Endothelial cell of umbilical vein (primary cell): ENCODE data around the gene APP. TPM values are rescaled to one million over a fixed set of nuclear protein-coding genes. Genes with fewer than 3 reads are reported as not detected.

ENCODE experiments used
- BruUV-seq: library from RNA; stranded (reverse); fragments of 400-500 nt; replicated peaks from 2 replicates; lab custom pipeline; 2021; lab: Mats Ljungman, UMichigan
- CTCF ChIA-PET: fragments of 300-600, 350-600 bp; sonication (Branson Sonifier 250); formaldehyde crosslinking; loops from one replicate; lab custom pipeline; 2021; ENCODE audit warnings: antibody characterized with exemption, inconsistent platforms; lab: Charles Lee
- POLR2A ChIA-PET: fragments of 300-600, 350-600 bp; sonication (Branson Sonifier 250); formaldehyde crosslinking; loops from one replicate; lab custom pipeline; 2021; ENCODE audit warnings: antibody characterized with exemption, inconsistent platforms; lab: Charles Lee
- DNase-seq: peaks from one replicate; pipeline ENCODE4 v3.0.0-alpha.2; 2011; ENCODE audit warnings: low read depth, low spot score
- FAIRE-seq: peaks from 2 replicates; lab custom pipeline; 2011; peaks lifted over from hg19 to GRCh38; lab: Jason Lieb, UNC
- H2AFZ ChIP-seq: 2 replicates; pipeline ENCODE4 v1.6.0; 2012; ENCODE audit warnings: low read depth, low read length, control low read depth, inconsistent platforms
- H3K27ac ChIP-seq: 2 replicates; pipeline ENCODE4 v1.5.1; 2011; ENCODE audit warnings: low read depth, mild to moderate bottlenecking, control low read depth, low read length, moderate library complexity; ENCODE audit not compliant: insufficient read depth
- H3K27me3 ChIP-seq, 2 experiments: 2 replicates each; pipeline versions ENCODE4 v1.6.0 to v1.6.1; 2011; ENCODE audit warnings: low read length in 2 of 2, mixed read lengths in 1 of 2; ENCODE audit not compliant: control insufficient read depth in 2 of 2, insufficient read depth in 2 of 2
- H3K36me3 ChIP-seq, 2 experiments: 2 replicates in 1 of 2; 3 replicates in 1 of 2; pipeline ENCODE4 v1.5.1; 2011; ENCODE audit warnings: low read length in 2 of 2, mild to moderate bottlenecking in 1 of 2, moderate library complexity in 1 of 2; ENCODE audit not compliant: control insufficient read depth in 2 of 2, insufficient read depth in 2 of 2; ENCODE audit errors: extremely low read depth in 1 of 2
- H3K4me1 ChIP-seq: 3 replicates; pipeline ENCODE4 v1.5.1; 2011; ENCODE audit warnings: mild to moderate bottlenecking, low read length; ENCODE audit not compliant: control insufficient read depth, insufficient read depth; ENCODE audit errors: extremely low read depth
- H3K4me2 ChIP-seq: 2 replicates; pipeline ENCODE4 v1.6.1; 2011; ENCODE audit warnings: low read length, control low read depth, mixed read lengths; ENCODE audit not compliant: insufficient read depth
- H3K4me3 ChIP-seq, 3 experiments: fragments of 200-600 bp in 1 of 3; sonication (generic), shearing (Covaris generic) in 1 of 3; replicated peaks in 1 of 3; 2 replicates each; pipeline ENCODE4 v1.5.1; 2011 to 2016; ENCODE audit warnings: control low read depth in 3 of 3, low read length in 3 of 3, mild to moderate bottlenecking in 2 of 3, inconsistent platforms in 1 of 3, low read depth in 1 of 3, moderate library complexity in 1 of 3; ENCODE audit not compliant: insufficient read depth in 1 of 3
- H3K79me2 ChIP-seq: 2 replicates; pipeline ENCODE4 v1.6.0; 2012; ENCODE audit warnings: low read length, inconsistent platforms; ENCODE audit not compliant: control insufficient read depth, insufficient read depth
- H3K9ac ChIP-seq: replicated peaks from 2 replicates; pipeline ENCODE3; 2011; ENCODE audit warnings: low read length, control low read depth; ENCODE audit not compliant: insufficient read depth; ENCODE audit errors: extremely low read depth
- H3K9me1 ChIP-seq: replicated peaks from 3 replicates; pipeline ENCODE4 v1.6.0; 2011; ENCODE audit warnings: mild to moderate bottlenecking, low read length; ENCODE audit not compliant: control insufficient read depth, insufficient read depth; ENCODE audit errors: extremely low read depth
- H3K9me3 ChIP-seq: replicated peaks from 2 replicates; pipeline ENCODE4 v1.5.1; 2012; ENCODE audit warnings: low read length, inconsistent platforms; ENCODE audit not compliant: control insufficient read depth, insufficient read depth
- H4K20me1 ChIP-seq: replicated peaks from 2 replicates; pipeline ENCODE3; 2011; ENCODE audit warnings: mild to moderate bottlenecking, low read length; ENCODE audit not compliant: control insufficient read depth, insufficient read depth; ENCODE audit errors: extremely low read depth
- CTCF ChIP-seq, 2 donors: IDR thresholded peaks; 1 replicate in 1 of 2; 2 replicates in 1 of 2; pipeline ENCODE4 v1.5.1; 2011; ENCODE audit warnings: low read length in 2 of 2, mild to moderate bottlenecking in 2 of 2, moderate library complexity in 2 of 2, control low read depth in 1 of 2, inconsistent platforms in 1 of 2, low read depth in 1 of 2; ENCODE audit not compliant: insufficient read depth in 1 of 2; ENCODE audit errors: extremely low read depth in 1 of 2
- EZH2 ChIP-seq: IDR thresholded peaks from 2 replicates; pipeline ENCODE4 v1.6.1; 2012; ENCODE audit warnings: borderline replicate concordance, low read depth, mild to moderate bottlenecking, moderate library complexity, low read length, inconsistent platforms; ENCODE audit not compliant: severe bottlenecking
- FOS ChIP-seq: IDR thresholded peaks from 2 replicates; pipeline ENCODE4 v1.6.1; 2011; ENCODE audit warnings: mild to moderate bottlenecking, low read length, moderate library complexity, borderline replicate concordance; ENCODE audit not compliant: insufficient read depth
- GATA2 ChIP-seq: IDR thresholded peaks from 2 replicates; pipeline ENCODE4 v1.7.0; 2011; ENCODE audit warnings: low read depth, mild to moderate bottlenecking, moderate library complexity, mixed read lengths, low read length; ENCODE audit not compliant: insufficient read length, insufficient read depth
- JUN ChIP-seq: IDR thresholded peaks from 2 replicates; pipeline ENCODE4 v1.6.1; 2011; ENCODE audit warnings: borderline replicate concordance, low read depth; ENCODE audit not compliant: insufficient read length, insufficient read depth
- MYC ChIP-seq: IDR thresholded peaks from one replicate; pipeline ENCODE4 v1.6.1; 2011; ENCODE audit warnings: mild to moderate bottlenecking, low read depth, low read length
- POLR2A ChIP-seq: IDR thresholded peaks from 2 replicates; pipeline ENCODE4 v1.6.1; 2012; ENCODE audit warnings: low read depth, mild to moderate bottlenecking, control low read depth, low read length
- POLR2AphosphoS5 ChIP-seq: IDR thresholded peaks from 2 replicates; pipeline ENCODE4 v1.6.1; 2012; ENCODE audit warnings: low read depth, mild to moderate bottlenecking, control low read depth, low read length, moderate library complexity; ENCODE audit not compliant: insufficient read depth
- dilution Hi-C: fragments of 300-500 bp; cut with MboI; formaldehyde crosslinking; loops from one replicate; pipeline ENCODE4 v1.15.0; 2019; ENCODE audit warnings: low sequenced_read_pairs; ENCODE audit not compliant: extremely low pct_ligation_motif_present
- intact Hi-C: fragments of 100-400 bp; cut with micrococcal nuclease; formaldehyde crosslinking; loops from one replicate; pipeline ENCODE4 v1.10.0; 2022
- polyA plus RNA-seq, 4 experiments: library from polyadenylated mRNA; depleted of rRNA in 3 of 4; stranded (reverse) in 3 of 4; unstranded in 1 of 4; fragments of >200 nt; gene quantifications; 2 replicates each; pipeline versions ENCODE4 v1.2.1 to v1.2.3, GENCODE V29; 2011 to 2012; ENCODE audit warnings: missing spikeins in 1 of 4
- total RNA-seq: library from RNA; stranded (reverse); gene quantifications from 2 replicates; pipeline ENCODE4 v1.2.3, GENCODE V29; 2021
- TF ChIP-seq, protein P1 (sequence below): IDR thresholded peaks from 2 replicates; pipeline ENCODE4 v1.6.1; 2011; ENCODE audit not compliant: insufficient read depth, insufficient read length

Gene APP
- total and polyA plus RNA-seq, 2 donors (not counting 3 experiments of a cell fraction or from before 2014, with no cell fraction given) = 914 to 928 TPM

- BruUV-seq = no TSS peak
- dilution Hi-C loops = no loop called here
- H3K4me1 ChIP-seq = peaks cover 60% of the 10 kb centered on the region
- H3K27me3 ChIP-seq = no peaks in the 10 kb centered on the region
- H2AFZ ChIP-seq = no peak overlapping the region
- no peak overlapping the region for H3K4me2 ChIP-seq
- peaks cover 8% of the 10 kb centered on the region for H4K20me1 ChIP-seq
- no peak overlapping the region for H3K27ac ChIP-seq
- H3K36me3 ChIP-seq = no peaks in the 10 kb centered on the region
- no peak for FAIRE-seq
- no peak for DNase-seq
- intact Hi-C loops = no loop called here
- no peaks in the 10 kb centered on the region for H3K9me1 ChIP-seq
- POLR2A ChIA-PET = no interaction called here
- TF ChIP-seq CTCF (IDR thresholded peaks at IDR 0.05; ENCODE audit: extremely low read depth in 1 of 2, insufficient read depth in 1 of 2, low read depth in 1 of 2, low read length in 2 of 2) = no peak
- peaks cover 96% of the 10 kb centered on the region for H3K79me2 ChIP-seq
- no peaks in the 10 kb centered on the region for H3K9me3 ChIP-seq
- CTCF ChIA-PET = interaction anchor here (1.2 to 2.7 kb wide), 3 partner anchors 9 to 230 kb away, joined by 3 to 11 read pairs (median 3); no protein-coding TSS in a partner anchor
- no peak overlapping the region for H3K4me3 ChIP-seq
- no peak overlapping the region for H3K9ac ChIP-seq
These were observed 44.4 kb downstream of the APP start for GRCh38 chr21:26126168-26126553.

DNA sequence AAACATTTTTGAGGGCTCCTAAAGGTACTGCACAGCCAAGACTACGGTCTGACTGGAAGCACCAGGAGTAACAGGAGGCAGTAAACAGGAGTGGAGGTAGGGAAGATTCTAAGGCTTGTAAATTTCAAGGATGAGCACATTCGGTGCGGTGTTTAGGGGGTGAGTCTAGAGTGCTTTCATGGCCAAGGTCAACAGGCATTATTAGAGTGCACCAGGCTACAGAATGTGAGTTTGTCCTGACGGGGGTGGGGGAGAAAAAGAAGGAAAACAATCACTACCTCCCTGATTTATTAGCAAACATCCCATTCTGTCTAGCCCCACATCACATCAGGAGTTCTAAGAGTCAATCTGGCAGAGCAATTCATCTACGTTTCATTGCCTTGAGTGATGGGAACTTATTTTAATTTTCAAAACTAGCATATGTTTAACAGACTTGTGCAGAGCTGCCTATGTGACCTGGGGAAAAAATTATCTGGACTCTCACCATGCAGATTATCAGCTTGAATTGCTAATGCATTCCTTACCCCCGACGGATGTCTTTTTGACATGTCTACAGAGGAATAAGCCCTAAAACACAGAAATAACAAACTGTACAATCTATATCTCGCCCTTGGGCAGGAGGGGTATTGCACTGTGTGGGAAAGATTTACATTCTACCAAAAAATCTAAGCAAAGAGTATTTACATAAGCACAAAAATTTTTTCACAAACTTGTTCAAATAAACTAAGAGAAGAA lies 45.0 kb downstream of the APP start:
- ChIA-PET POLR2A (no interaction called here), CTCF (interaction anchor here (1.0 to 2.7 kb wide), 6 partner anchors 8 to 230 kb away, joined by 3 to 11 read pairs (median 3); no protein-coding TSS in a partner anchor)
- H3K4me3 ChIP-seq = no peak overlapping the region
- no peak for TF ChIP-seq GATA2
- no peak for TF ChIP-seq EZH2
- TF ChIP-seq JUN = no peak
- no peak for TF ChIP-seq CTCF (IDR thresholded peaks at IDR 0.05; ENCODE audit: extremely low read depth in 1 of 2, insufficient read depth in 1 of 2, low read depth in 1 of 2, low read length in 2 of 2)
- TF ChIP-seq, protein P1, sequence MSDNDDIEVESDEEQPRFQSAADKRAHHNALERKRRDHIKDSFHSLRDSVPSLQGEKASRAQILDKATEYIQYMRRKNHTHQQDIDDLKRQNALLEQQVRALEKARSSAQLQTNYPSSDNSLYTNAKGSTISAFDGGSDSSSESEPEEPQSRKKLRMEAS = no peak
- TF ChIP-seq MYC = no peak
- no peak for TF ChIP-seq POLR2AphosphoS5
- no peak for TF ChIP-seq FOS
- TF ChIP-seq POLR2A = no peak
- dilution Hi-C loops (no loop called here), intact Hi-C loops (no loop called here)
- no TSS peak for BruUV-seq
- no peak overlapping the region for H3K9ac ChIP-seq
- DNase-seq = no peak
- FAIRE-seq = no peak
- H3K9me3 ChIP-seq = no peaks in the 10 kb centered on the region
- peaks cover 60% of the 10 kb centered on the region for H3K4me1 ChIP-seq
- no peak overlapping the region for H3K4me2 ChIP-seq
- peaks cover 99% of the 10 kb centered on the region for H3K79me2 ChIP-seq
- no peaks in the 10 kb centered on the region for H3K36me3 ChIP-seq
- H4K20me1 ChIP-seq = peaks cover 8% of the 10 kb centered on the region
- H3K9me1 ChIP-seq = no peaks in the 10 kb centered on the region
- no peaks in the 10 kb centered on the region for H3K27me3 ChIP-seq
- H3K27ac ChIP-seq = peak overlapping the region; percentile 41
- no peak overlapping the region for H2AFZ ChIP-seq
